WERI-Rb-1 (cell line): Measurements from ENCODE around the gene DYNLT3.

Experiments
- DNase-seq: peaks from one replicate; pipeline ENCODE4 v3.0.0-alpha.2; 2020
- H3K27ac ChIP-seq: fragments of 250-450 bp; sonication (Bioruptor Pico); 2 replicates; pipeline ENCODE4 v1.5.1; 2020; ENCODE audit warnings: mild to moderate bottlenecking, moderate library complexity
- H3K27me3 ChIP-seq: fragments of 250-450 bp; sonication (Bioruptor Pico); 2 replicates; pipeline ENCODE4 v1.5.1; 2021; ENCODE audit warnings: mild to moderate bottlenecking, low read depth, moderate library complexity; ENCODE audit not compliant: insufficient read depth, severe bottlenecking
- H3K36me3 ChIP-seq: fragments of 250-450 bp; sonication (Bioruptor Pico); 2 replicates; pipeline ENCODE4 v1.5.1; 2020; ENCODE audit warnings: mild to moderate bottlenecking, moderate library complexity
- H3K4me3 ChIP-seq: 2 replicates; pipeline ENCODE4 v1.5.1; 2011; ENCODE audit warnings: low read depth, mild to moderate bottlenecking, control low read depth, low read length
- H3K9me3 ChIP-seq: fragments of 250-450 bp; sonication (Bioruptor Pico); 2 replicates; pipeline ENCODE4 v1.5.1; 2021; ENCODE audit warnings: mild to moderate bottlenecking, moderate library complexity; ENCODE audit not compliant: severe bottlenecking
- TF ChIP-seq, protein P1 (sequence below): IDR thresholded peaks from 2 replicates; pipeline ENCODE4 v1.5.1; 2011; ENCODE audit warnings: low read depth, mild to moderate bottlenecking, control low read depth, inconsistent platforms, low read length

Gene DYNLT3

DNA sequence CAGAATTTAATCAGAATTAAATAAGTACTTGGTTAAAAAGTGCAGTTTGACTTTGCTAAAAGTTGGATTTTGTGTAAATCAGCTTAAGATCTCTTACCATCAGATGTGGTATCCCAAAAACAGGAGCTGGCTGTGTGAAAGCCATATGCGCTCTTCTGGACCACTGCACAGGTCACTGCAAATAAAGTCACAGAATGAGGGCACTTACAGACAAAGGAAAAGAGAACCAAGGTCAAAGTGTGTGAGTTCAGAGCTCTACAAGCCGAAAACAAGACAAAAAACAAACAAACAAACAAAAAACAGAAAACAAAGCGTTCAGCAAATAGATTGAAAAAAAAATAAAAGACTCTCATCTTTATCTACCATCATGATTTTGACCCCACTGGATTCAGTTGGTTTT lies 6.4 kb downstream of the DYNLT3 start:
- no peaks in the 10 kb centered on the region for H3K9me3 ChIP-seq
- no peaks in the 10 kb centered on the region for H3K36me3 ChIP-seq
- H3K27ac ChIP-seq = no peak overlapping the region
- TF ChIP-seq, protein P1, sequence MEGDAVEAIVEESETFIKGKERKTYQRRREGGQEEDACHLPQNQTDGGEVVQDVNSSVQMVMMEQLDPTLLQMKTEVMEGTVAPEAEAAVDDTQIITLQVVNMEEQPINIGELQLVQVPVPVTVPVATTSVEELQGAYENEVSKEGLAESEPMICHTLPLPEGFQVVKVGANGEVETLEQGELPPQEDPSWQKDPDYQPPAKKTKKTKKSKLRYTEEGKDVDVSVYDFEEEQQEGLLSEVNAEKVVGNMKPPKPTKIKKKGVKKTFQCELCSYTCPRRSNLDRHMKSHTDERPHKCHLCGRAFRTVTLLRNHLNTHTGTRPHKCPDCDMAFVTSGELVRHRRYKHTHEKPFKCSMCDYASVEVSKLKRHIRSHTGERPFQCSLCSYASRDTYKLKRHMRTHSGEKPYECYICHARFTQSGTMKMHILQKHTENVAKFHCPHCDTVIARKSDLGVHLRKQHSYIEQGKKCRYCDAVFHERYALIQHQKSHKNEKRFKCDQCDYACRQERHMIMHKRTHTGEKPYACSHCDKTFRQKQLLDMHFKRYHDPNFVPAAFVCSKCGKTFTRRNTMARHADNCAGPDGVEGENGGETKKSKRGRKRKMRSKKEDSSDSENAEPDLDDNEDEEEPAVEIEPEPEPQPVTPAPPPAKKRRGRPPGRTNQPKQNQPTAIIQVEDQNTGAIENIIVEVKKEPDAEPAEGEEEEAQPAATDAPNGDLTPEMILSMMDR = no peak
- H3K4me3 ChIP-seq = no peak overlapping the region
- no peaks in the 10 kb centered on the region for H3K27me3 ChIP-seq
- DNase-seq = no peak

DNA sequence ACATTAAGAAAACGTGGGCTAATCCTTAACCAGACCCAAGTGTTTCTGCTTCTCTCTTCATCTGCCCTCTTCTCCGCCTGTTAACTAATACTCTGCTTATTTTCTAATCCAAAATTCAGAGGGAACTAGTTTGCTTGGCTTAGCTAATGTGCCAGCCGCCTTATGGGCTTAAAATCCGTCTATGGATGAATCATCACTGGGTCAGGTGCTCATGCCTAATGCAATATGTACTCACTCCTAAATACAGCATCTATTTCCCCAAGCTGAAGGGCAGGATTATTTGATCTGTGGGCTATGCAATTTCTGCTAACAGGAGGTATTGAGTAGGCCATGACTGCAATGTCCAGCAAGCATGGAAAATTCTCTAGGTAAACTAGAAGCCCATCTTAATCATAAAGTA lies 12.4 kb downstream of the DYNLT3 start:
- H3K9me3 ChIP-seq = no peaks in the 10 kb centered on the region

DNA sequence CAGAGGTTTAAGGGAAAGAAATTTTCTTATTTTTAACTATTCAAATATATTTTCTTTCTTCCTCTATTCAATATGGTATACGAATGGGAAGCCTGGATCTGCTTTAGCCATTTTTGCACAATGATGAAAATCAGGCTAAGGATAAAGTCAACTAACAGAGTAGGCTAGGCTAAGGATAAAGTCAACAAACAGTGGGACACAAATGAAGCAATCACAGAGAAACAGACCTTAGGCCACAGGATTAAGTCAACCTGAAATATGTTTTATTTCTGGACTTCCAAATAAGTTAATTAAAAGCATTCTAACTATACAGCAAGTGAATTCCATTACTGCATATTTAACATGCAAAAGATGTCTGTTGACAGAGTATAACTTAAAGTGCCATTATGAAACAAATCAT lies 17.0 kb downstream of the DYNLT3 start:
- Histone ChIP-seq H3K4me3 (no peak overlapping the region), H3K9me3 (no peaks in the 10 kb centered on the region), H3K36me3 (no peaks in the 10 kb centered on the region), H3K27ac (no peak overlapping the region), H3K27me3 (peaks cover 4% of the 10 kb centered on the region)
- no peak for DNase-seq
- TF ChIP-seq, protein P1 = no peak

More for the DNA sequence above, 12.4 kb downstream of the DYNLT3 start:
- Histone ChIP-seq H3K27me3 (peaks cover 4% of the 10 kb centered on the region), H3K4me3 (no peak overlapping the region), H3K27ac (no peak overlapping the region), H3K36me3 (no peaks in the 10 kb centered on the region)
- TF ChIP-seq, protein P1 = no peak
- no peak for DNase-seq

DNA sequence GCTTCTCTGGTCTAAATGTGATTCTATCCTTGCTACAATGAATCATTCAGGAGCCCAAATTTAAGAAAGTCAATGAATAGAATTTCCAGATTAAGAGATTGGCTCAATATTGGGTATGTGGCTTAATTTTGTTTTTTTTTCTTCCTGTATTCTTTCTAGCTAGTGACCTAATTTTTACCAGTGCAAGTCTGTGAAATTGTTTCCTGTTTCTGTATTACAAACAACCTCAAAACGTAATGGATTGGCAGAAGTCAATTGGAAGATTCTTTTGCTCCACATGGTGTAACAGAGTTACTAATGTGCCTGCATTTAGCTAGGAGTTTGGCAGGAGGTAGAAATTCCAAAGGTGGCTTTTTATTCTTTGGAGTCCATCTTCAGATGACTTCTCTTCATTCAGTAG lies 17.6 kb downstream of the DYNLT3 start:
- H3K27me3 ChIP-seq = peaks cover 4% of the 10 kb centered on the region
- DNase-seq = no peak
- H3K9me3 ChIP-seq = no peaks in the 10 kb centered on the region
- TF ChIP-seq, protein P1 = no peak
- H3K27ac ChIP-seq = no peak overlapping the region
- H3K36me3 ChIP-seq = no peaks in the 10 kb centered on the region
- H3K4me3 ChIP-seq = no peak overlapping the region

DNA sequence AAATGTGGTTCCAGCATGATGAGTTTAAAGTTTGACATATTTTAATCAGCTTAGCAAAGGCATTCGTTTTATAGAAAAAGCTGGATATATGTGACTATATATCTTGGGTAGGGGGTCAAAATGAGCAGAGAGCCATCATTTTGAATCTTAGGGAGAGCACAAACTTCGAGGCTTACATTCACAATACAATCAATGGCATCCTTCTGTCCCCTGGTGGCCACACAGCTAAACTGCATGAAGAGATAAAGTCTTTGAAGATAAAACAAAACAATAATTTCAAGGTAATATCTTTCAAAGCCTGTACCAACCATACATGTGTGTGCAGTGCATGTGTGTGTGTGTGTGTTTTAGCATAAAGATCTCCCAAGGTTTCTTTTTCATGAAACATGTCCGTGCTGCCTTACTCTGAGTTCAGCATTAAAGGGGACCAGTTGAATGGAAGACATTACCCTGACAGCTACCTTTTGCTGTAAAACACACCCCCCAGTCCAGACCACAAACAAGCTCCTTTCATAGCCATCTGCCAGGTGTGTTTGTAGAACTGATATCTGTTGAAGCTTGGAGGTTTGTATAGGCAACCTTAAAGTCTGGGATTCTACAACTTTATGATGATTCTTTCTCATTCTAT lies 22.0 kb downstream of the DYNLT3 start:
- no peaks in the 10 kb centered on the region for H3K36me3 ChIP-seq
- H3K4me3 ChIP-seq = no peak overlapping the region
- peak; percentile 33 for DNase-seq
- TF ChIP-seq, protein P1 = peak; percentile 76
- no peak overlapping the region for H3K27ac ChIP-seq
- H3K27me3 ChIP-seq = no peaks in the 10 kb centered on the region
- no peaks in the 10 kb centered on the region for H3K9me3 ChIP-seq
